Iris pigment epithelial cell (primary cell): ENCODE measurements around the gene MAST4.
"Not testable (repeated sequence)": the region's sequence is repeated elsewhere in the genome, so short reads cannot be mapped to it uniquely, and the experiment has no call there.

Experiments used
- DNase-seq: peaks from one replicate; pipeline ENCODE4 v3.0.0-alpha.2; 2011; ENCODE audit warnings: low read depth

The MAST4 gene

GRCh38 chr5:66743344-66743743, 147.2 kb downstream of the MAST4 start:
- DNase-seq = no peak

DNA sequence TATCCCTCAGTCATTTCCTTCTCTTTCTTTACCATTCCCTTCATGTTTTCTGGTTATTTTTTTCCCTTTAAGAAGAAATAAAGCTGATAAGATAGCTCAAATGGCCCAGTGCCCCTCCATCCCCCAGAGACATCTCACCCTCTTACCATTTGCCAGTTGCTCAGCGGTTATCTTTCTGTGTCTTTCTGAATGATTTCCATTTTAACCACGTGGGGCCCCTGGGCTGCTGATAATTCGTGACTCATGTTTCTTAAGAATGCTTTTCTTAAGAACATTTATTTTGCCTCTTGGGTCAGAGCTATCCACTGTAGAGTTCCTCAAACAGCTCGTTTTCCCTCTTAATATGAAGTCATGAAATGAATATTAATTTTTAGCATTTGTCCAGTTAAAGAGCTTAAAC, 147.8 kb downstream of the MAST4 start:
- peak; percentile 45 for DNase-seq

GRCh38 chr5:66745297-66745696, 149.1 kb downstream of the MAST4 start:
- no peak for DNase-seq

DNA sequence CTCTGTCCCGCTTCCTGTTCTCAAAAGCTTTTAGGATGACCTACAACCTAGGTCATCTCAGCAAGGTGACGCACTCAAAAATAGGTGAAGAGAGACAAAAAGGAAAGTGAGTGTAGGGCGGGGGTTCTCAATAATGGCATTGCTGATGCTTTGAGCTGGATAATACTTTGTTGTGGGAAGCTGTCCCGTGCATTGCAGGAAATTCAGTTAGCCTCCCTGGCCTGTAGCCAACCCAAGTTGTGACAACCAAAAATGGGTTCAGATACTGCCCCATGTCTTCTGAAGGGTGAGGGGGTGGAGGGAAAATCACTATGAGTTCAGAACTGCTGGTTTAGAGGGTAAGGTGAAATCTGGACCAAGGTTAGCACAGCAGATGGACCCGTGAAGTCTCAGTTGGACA, 151.4 kb downstream of the MAST4 start:
- no peak for DNase-seq

DNA sequence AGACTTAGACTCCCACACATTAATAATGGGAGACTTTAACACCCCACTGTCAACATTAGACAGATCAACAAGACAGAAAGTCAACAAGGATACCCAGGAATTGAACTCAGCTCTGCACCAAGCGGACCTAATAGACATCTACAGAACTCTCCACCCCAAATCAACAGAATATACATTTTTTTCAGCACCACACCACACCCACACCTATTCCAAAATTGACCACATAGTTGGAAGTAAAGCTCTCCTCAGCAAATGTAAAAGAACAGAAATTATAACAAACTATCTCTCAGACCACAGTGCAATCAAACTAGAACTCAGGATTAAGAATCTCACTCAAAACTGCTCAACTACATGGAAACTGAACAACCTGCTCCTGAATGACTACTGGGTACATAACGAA, 156.5 kb downstream of the MAST4 start:
- not testable (repeated sequence) for DNase-seq

DNA sequence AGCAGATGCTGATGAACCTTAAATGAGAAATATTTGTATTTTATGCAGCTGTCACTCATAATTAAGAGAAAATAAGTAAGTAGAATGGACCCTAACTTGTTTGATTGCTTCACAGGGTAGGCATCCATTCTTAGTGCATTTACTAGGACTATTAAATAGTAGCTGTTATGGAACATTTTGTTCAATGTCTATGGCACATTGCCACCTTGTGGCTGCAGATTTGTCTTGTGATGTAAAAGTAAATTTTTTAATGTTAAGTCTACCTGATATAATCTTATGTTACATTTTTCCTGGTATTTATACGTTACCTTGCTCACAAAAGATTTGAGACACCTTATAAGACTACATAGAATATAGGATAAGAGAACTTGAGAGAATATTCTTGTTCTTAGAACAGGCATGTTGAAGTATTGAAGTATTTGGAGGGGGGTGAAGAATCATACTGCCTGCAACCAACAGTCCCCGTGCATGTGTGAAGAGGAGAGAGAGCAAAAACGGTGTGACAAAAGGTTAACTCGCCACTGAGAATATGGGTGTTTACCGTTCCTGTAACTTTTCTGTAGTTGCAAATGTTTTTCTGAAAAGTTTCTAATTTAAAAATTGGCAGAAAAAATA, 161.1 kb downstream of the MAST4 start:
- peak; percentile 65 for DNase-seq

- no peak for DNase-seq
Observed at GRCh38 chr5:66757834-66758371, 161.7 kb downstream of the MAST4 start.

DNA sequence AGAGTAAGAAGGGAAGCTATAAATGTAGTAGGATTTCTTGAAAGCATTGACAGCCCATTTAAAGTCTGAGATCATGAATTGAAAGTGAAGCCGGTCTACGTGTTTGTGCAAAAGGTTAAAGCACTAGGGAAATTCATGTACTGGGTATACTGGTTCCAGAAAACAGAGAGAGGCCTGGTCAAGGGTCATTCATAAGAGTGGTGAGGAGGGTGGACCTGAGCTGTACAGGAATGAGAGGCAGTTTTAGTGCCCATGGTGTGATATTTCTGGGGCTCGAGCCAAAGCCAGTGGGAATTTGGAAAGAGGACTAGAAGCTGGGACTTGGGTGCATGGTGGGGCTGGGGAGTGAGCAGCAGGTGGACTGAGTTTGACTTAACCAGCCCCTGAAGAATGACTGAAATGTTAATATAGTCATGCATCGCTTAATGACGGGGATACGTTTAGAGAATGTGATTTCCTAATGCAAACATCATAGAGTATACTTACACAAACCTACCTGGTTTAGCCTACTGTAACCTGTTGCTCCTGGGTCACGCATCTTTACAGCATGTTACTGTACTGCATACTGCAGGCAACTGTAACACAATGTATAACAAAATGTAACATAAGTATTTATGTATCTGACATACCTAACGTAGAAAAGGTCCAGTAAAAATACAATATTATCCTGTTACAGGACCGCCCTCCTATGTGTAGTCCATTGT, 173.0 kb downstream of the MAST4 start:
- no peak for DNase-seq

- no peak for DNase-seq
Observed at GRCh38 chr5:66769839-66770617, 173.8 kb downstream of the MAST4 start.

GRCh38 chr5:66777868-66778267, 181.7 kb downstream of the MAST4 start:
- DNase-seq = no peak

- DNase-seq = no peak
Observed at GRCh38 chr5:66779528-66779927, 183.3 kb downstream of the MAST4 start.

- DNase-seq = no peak
Observed at GRCh38 chr5:66788556-66788955, 192.4 kb downstream of the MAST4 start.

- no peak for DNase-seq
Observed at GRCh38 chr5:66789434-66789833, 193.2 kb downstream of the MAST4 start.

DNA sequence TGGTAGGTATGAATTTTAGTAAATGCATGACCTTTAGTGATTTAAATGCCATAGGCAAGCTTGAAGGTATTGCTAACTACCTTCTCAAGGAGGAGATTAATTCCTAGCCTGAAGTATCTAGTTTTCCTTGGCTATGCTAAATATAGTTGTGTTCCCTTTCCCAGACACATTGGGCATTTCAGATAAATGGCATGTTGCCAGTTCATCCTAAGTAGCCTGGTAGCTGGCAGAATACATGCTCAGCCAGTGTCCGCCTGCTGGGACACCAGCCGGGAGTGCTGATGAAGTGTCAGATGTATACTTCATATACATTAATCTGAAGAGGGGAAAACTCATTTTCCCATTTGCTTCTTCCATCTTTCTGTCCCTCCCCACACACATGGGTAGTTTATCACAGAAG, 196.9 kb downstream of the MAST4 start:
- no peak for DNase-seq

DNA sequence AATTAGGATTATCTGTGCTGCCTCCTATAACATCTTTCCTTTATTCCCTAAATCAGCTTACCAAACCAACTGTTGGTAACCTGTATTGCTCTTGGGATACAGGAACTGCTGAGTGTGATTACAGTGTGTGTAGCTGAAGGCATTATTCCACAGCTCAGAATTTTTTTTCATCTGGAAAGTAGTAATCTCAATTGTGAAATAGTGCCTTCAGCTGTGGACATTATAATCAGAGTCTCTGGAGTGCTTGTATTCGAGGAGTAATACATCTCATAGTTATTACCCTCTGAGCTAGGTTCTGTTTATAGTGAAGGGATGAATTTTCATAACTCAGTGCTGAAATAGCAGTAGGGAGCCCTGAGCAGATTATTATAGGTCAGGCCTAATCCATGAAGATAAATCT, 199.5 kb downstream of the MAST4 start:
- DNase-seq = no peak

- peak; percentile 7 for DNase-seq
Observed at GRCh38 chr5:66796305-66797292, 200.4 kb downstream of the MAST4 start.

- DNase-seq = no peak
Observed at GRCh38 chr5:66802941-66803340, 206.7 kb downstream of the MAST4 start.

- no peak for DNase-seq
Observed at GRCh38 chr5:66805514-66806430, 209.6 kb downstream of the MAST4 start.

GRCh38 chr5:66807743-66808142, 211.6 kb downstream of the MAST4 start:
- DNase-seq = peak; percentile 37

- no peak for DNase-seq
Observed at GRCh38 chr5:66808663-66809062, 212.5 kb downstream of the MAST4 start.

GRCh38 chr5:66810151-66810550, 214.0 kb downstream of the MAST4 start:
- DNase-seq = no peak
